HK-2 (cell line): ENCODE data around the gene ASTN2.

Source experiments
- DNase-seq: peaks from one replicate; pipeline ENCODE4 v3.0.0-alpha.2; 2018; ENCODE audit not compliant: unreplicated experiment

ASTN2 gene

GRCh38 chr9:117014061-117014460, 400.8 kb downstream of the ASTN2 start:
- DNase-seq, result no peak

GRCh38 chr9:117013440-117013995, 401.3 kb downstream of the ASTN2 start:
- DNase-seq, result no peak

DNA sequence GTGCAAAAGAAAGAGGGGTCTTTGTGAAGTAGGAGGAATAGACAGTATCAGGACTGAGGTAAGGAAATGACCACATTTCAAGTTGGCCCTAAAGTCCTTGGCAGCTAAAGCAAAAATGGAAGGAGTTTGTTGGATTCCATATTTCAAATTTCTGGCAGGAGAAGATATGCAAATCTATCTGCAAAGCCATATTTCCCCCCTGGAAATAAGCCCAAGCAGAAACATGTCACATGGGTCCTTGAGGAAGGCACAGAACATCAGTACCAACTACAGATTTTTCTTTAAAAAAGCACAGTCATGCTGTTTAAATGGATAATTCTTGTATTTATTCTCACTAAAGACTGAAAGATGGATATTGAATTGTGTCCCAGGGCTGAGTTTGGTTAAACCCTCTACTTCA, 404.8 kb downstream of the ASTN2 start:
- no peak for DNase-seq

GRCh38 chr9:117008876-117009275, 406.0 kb downstream of the ASTN2 start:
- DNase-seq, result no peak

DNA sequence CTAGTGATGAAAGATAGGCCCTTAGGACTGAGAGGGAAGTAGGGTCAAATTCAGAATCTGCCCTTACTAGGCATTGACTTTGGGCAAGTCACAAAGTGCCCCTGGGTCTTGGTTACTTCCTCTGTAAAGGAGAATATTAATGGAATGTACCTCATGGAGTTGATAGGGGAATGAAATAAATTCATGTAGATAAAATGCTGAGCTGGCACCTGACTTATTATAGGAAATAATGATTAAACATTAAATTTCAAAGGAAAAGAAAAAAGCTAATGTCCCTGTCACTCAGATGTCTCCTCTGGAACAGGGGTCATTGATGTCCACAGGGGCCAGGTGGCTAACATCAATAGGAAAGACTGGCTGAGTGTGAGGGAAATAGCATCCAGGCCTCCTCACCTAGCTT, 406.4 kb downstream of the ASTN2 start:
- DNase-seq, result no peak

GRCh38 chr9:117002686-117003085, 412.2 kb downstream of the ASTN2 start:
- no peak for DNase-seq

DNA sequence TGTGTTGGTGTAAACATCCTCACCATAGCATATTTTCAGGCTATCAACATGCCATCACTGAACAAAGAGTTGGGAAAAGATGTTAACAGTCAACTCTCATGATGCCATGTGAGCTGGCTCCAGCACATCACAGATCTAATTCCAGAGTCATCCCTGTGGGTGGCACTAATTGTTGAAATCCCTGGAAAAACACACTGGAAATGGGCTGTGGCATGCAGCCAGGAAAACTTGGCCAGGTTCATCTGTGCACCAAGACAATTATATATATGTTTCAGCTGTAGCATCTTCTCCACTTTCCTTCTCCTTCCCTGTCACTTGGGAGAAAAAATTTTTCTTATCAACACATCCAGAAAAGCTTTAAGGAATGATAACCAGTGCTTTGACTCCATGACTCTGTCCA, 414.0 kb downstream of the ASTN2 start:
- DNase-seq, result no peak

GRCh38 chr9:117000196-117000723, 414.6 kb downstream of the ASTN2 start:
- DNase-seq, result no peak

DNA sequence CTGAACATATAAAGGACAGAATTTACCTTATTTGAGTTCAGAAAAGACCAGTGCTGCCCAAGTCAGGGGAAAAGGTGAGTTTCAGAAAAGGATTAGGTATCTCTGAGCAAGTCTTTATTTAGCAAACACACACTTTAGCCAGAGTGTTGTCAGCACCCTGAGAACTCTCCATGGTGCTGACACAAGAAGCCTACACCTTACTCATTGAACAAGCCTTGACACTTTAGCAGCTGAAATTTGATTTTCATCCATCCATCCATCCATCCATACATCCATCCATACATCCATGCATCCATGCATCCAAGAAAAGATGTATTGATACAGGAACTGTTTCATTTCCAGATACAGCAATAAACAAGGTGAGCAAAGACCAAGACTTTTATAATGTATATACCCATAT, 416.6 kb downstream of the ASTN2 start:
- peak; percentile 14 for DNase-seq

DNA sequence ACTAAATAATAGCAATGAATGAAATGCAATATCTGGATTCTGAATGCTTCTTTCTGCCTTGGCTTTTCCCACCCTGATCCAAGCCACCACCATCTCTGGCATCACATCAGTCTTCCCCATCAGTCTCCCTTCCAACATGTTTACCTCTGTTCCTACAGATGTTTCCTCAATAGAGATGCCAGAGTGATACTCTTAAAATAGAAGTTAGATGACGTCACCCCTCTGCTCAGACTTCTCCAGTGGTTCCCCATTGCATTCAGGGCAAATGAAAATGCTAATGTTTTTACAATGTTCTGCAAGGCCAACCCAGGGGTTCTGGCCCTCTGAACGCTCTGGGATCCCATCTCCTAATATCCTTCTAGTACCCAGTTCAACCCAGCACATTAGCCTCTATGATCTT, 422.0 kb downstream of the ASTN2 start:
- no peak for DNase-seq

DNA sequence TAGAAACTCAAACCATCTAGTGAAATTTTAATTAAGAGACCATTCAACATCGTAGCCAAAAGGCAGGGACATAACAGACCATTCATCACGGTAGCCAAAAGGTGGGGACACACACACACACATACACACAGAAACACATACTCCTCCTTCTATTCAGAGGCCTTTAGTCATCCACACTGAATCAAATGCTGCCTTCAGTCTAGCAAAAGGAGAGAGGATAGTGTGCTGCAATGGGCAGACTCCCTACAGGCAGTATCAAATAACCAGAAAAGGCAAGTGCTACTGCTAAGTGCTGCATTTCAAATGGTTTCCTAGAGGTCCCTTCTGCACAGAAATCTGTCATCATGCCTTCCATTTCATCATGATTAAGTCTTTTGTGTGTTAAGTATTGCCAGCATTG, 423.8 kb downstream of the ASTN2 start:
- DNase-seq, result no peak

DNA sequence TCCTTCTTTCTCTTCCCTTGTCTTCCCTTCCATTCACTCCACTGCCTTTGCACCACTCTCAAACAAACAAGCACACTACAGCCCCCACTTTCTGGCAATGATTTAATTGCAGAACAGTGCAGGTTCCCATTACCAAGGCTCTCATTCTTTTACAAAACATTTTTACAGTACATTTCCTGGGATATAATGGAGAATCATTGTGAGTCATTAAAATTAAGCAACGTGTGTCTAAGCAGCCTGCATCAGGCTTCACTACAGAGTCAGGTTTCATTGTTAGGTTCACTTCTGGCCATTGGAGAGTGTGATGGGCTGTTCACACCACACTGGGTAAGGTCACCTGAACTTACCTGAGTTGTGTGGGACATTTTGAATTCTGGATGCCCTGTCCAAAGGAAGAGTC, 424.3 kb downstream of the ASTN2 start:
- DNase-seq, result no peak

DNA sequence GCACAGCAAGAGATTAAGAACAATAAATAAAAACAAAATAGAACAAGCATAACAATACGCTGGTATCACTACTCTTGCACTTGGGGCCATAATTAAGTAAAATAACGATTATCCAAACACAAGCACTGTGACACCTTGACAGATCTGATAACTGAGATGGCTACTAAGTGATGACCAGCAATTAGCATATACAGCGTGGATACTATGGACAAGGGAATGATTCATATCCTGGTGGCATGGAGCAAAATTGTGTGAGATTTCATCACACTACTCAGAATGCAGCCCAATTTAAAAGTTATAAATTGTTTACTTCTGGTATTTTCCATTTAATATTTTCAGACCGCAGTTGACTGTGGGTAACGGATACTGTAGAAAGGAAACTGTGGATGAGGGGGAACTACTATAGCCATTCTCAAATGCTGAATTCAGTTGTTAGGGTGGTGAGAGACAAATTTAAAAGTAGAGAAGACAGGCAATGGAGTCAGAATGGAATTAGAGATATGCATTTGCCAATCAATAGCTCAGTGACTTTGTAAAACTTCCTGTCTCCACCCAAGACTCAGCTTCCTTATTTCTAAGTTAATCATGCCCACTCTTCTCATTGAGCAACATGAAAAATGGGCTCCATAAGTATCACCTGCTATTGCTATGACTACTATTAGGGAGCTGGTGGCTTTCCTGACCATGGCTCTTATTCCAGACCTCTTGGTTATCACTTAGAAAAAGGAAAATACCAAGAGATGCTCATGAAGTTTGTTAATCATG, 427.0 kb downstream of the ASTN2 start:
- DNase-seq, result no peak

- DNase-seq, result no peak
Measured at GRCh38 chr9:116986015-116986414, 428.8 kb downstream of the ASTN2 start.

GRCh38 chr9:116985596-116985995, 429.3 kb downstream of the ASTN2 start:
- no peak for DNase-seq

DNA sequence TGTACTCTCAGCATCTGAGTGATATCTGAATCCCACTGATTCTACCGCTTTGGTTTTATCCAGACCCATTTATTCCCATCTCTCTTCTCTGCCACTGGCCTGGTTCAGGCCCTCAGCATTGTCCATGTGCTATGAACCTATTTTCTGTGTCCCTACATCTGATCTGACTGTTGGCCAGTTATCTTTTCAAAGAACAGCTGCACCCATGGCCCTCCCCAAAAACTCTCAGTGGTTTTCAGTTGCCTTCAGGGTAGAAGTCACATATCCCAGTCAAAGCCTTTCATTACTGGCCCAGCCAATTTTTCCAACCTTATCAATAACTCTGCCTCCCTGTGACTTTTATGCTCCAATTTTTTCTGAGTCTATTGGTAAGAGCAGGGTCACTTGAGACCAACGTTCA, 430.7 kb downstream of the ASTN2 start:
- no peak for DNase-seq

GRCh38 chr9:116980582-116981120, 434.2 kb downstream of the ASTN2 start:
- DNase-seq, result no peak

GRCh38 chr9:116979456-116979855, 435.4 kb downstream of the ASTN2 start:
- peak; percentile 72 for DNase-seq

- no peak for DNase-seq
Measured at GRCh38 chr9:116978155-116978554, 436.7 kb downstream of the ASTN2 start.

- DNase-seq, result no peak
Measured at GRCh38 chr9:116975126-116975525, 439.7 kb downstream of the ASTN2 start.

DNA sequence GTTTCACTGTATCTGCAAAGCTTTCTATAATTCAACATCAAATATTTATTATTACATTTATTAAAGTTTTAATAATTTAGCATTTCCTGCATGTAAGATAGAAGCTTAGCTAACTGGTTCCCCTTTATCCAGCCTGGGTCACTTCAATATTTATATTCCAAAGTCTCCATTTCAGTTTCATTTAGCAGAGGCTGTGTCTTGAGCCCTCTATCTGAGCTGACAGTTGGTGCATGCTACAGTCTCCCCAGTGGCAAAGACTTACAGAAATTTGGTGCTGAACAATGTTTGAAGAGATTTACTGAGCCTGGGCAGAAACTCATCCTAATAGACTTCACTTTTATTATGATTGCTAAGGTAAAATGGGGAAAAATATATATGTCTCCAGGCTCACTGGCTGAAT, 448.7 kb downstream of the ASTN2 start:
- DNase-seq, result no peak

GRCh38 chr9:116964258-116964657, 450.6 kb downstream of the ASTN2 start:
- no peak for DNase-seq

DNA sequence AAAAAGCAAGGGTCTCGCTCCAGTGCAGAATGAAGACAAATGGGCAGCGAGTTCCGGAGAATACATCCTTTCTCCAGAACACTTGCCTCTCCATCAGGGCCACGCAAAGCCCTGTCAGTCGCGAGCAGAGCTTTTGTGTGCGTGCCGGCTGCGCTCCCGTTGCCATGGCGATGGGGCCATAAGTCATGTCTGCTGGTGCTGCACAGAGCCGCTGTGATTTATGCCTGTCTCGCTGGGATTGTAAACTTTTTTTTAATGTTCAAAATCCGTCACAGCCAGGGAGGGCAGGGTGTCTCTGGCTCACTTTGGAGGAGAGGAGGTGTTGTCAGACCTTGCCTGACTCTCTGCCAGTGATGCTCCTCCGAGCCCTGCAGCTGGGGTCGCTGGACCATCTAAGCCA, 455.0 kb downstream of the ASTN2 start:
- DNase-seq, result no peak
